AG09309 (cell line): ENCODE results near the gene TBX15.

ENCODE experiments used
- DNase-seq: peaks from one replicate; pipeline ENCODE4 v3.0.0-alpha.2; 2010; ENCODE audit warnings: low read depth
- H3K4me3 ChIP-seq: 2 replicates; pipeline ENCODE4 v1.5.1; 2011; ENCODE audit warnings: mild to moderate bottlenecking, low read depth, low read length, moderate library complexity; ENCODE audit not compliant: control insufficient read depth
- CTCF ChIP-seq: IDR thresholded peaks from 2 replicates; pipeline ENCODE4 v1.5.1; 2011; ENCODE audit warnings: mild to moderate bottlenecking, low read depth, low read length, inconsistent platforms; ENCODE audit not compliant: insufficient read depth, control insufficient read depth; ENCODE audit errors: missing control alignments

Gene TBX15

DNA sequence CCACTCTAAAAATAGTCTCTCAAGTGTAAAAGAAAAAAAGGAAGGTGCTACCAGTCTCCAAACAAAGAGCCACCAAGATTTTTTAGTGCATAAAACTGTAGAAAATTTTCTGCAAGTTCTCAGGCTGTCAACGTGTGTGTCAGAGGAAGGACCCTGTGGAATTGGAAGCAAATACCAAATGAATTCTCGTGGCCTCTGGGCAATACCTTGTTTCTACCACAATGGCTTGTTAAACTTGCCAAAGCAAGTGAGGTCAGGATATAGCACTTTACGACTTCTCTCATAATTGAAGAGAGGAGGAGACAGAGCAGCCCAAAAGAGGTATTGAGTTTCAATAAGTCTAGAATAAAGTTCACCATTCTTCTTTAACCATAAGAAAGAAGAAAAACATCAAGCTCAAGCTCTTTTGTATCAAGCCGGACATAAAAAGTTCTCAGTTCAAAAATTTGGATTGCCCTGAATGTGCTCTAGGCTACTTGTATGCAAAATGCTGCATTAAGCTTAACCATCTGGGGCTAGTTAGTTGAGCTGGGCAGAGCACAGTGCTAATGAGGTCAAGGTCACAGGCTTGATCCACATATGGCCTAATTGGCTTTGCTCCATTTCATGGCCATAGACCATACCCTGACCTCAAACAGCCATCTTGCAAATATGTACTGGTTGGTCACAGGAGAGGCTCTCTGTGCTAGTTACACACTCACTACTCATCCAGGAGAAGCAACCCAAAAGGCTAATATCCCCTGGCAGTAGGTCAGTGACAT is 60.5 kb downstream of the TBX15 start:
- no peak for TF ChIP-seq CTCF
- H3K4me3 ChIP-seq, result no peak overlapping the region
- no peak for DNase-seq

GRCh38 chr1:118926261-118926660 is 61.9 kb downstream of the TBX15 start:
- no peak for DNase-seq
- no peak for TF ChIP-seq CTCF
- no peak overlapping the region for H3K4me3 ChIP-seq

DNA sequence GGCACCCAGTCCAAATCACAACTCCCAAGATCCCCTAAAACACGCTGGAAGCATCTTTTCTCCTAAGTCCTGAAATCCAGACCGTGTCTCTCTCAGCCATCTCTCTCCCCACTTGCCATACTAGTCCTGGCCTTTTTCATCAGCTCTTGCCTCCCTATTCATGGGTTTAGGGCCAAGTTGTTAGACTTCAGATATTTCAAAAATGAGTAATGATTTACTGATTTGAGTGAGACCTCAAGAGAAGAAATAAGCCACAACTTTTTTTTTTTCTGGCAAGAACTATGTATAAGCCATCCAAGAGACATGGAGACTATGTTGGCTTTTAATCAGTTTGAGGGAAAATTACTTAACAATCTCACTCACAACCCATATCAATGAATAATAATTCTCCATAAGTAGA is 62.5 kb downstream of the TBX15 start:
- no peak overlapping the region for H3K4me3 ChIP-seq
- DNase-seq, result no peak
- TF ChIP-seq CTCF, result no peak

DNA sequence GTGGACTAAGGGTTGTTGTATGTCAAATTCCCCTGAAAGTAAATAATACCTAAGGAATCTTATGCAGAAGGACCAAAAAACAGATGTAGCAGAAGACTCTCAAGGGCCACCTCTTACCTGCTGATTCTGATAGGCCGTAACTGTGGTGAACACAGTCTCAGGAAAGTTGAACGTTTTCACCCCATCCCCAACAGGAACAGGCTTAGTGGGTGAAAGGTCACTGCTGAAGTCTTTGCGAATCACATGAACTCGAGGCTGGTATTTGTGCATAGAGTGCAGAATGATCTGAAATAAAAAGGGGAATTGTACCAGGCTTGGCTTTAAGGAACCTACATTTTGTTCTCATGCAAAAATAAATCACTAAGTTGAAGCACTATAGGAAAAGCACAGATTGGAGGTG is 64.8 kb downstream of the TBX15 start:
- H3K4me3 ChIP-seq, result no peak overlapping the region
- no peak for TF ChIP-seq CTCF
- DNase-seq, result no peak

GRCh38 chr1:118921994-118922393 is 66.1 kb downstream of the TBX15 start:
- DNase-seq, result no peak
- no peak overlapping the region for H3K4me3 ChIP-seq
- no peak for TF ChIP-seq CTCF

DNA sequence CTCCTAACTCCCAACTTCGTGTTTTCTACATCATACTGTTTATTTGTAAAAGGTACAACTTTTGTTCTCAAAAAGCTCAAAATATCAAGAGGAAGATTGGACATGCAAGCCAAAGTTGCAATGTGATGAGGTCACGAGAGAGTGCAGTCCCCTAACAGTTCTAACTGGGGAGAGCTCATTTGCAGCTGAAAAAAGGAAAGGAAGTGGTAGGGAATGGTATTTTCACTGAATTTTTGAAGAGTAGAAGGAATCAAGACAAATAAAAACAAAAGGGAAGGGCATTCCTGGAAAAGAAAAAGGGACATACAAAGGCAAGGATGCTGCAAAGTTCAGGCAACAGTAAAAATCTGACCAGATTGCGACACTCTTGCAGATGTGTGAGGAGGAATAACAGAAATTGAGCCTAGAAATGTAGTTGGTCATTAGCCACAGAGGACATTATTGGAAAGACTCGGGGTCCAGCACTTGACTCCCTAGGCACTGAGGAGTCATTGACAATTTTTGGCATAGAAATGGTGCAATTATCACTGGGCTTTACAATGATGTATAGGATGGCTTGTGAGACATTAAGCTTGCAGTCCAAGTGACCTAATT is 67.9 kb downstream of the TBX15 start:
- H3K4me3 ChIP-seq, result no peak overlapping the region
- no peak for DNase-seq
- TF ChIP-seq CTCF, result no peak
